Astrocyte (in vitro differentiated cells and primary cell): ENCODE measurements around the gene ABCF3.

Source experiments
- EZH2 ChIP-seq: IDR thresholded peaks from 2 replicates; pipeline ENCODE4 v1.6.1; 2012; ENCODE audit warnings: mild to moderate bottlenecking, low read length, inconsistent platforms; ENCODE audit not compliant: insufficient read depth
- TF ChIP-seq, protein P1 (sequence below): IDR thresholded peaks from 2 replicates; pipeline ENCODE4 v1.5.1; 2011; ENCODE audit warnings: low read depth, mild to moderate bottlenecking, inconsistent platforms, low read length, moderate library complexity; ENCODE audit not compliant: insufficient read depth

DNA sequence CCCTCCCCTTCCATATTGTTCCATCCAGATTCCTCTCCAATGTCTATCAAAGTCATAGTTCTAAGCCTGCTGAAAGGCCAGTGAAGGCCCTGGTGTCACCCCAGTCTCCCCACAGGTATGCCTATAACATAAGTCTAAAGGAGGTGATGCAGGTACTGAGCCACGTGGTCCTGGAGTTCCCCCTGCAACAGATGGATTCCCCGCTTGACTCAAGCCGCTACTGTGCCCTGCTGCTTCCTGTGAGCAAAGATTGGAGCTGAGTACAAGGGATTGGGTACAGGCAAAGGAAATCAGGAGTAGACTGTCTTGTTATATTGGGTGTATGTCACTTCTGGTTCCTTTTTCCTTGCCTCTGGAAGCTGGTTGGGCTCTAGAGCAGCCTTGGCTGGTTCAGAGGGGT is 42.7 kb upstream of the ABCF3 start:
- TF ChIP-seq, protein P1, sequence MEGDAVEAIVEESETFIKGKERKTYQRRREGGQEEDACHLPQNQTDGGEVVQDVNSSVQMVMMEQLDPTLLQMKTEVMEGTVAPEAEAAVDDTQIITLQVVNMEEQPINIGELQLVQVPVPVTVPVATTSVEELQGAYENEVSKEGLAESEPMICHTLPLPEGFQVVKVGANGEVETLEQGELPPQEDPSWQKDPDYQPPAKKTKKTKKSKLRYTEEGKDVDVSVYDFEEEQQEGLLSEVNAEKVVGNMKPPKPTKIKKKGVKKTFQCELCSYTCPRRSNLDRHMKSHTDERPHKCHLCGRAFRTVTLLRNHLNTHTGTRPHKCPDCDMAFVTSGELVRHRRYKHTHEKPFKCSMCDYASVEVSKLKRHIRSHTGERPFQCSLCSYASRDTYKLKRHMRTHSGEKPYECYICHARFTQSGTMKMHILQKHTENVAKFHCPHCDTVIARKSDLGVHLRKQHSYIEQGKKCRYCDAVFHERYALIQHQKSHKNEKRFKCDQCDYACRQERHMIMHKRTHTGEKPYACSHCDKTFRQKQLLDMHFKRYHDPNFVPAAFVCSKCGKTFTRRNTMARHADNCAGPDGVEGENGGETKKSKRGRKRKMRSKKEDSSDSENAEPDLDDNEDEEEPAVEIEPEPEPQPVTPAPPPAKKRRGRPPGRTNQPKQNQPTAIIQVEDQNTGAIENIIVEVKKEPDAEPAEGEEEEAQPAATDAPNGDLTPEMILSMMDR = no peak
- TF ChIP-seq EZH2 = no peak
